Epidermal melanocyte (primary cell): ENCODE data around the gene RAI1.
A peak's percentile ranks its signal among the peaks of the same experiment; 100 is the strongest.

ENCODE experiments used
- DNase-seq: peaks from one replicate; pipeline ENCODE4 v3.0.0; 2011; ENCODE audit warnings: low spot score; ENCODE audit not compliant: insufficient read length

The RAI1 gene

DNA sequence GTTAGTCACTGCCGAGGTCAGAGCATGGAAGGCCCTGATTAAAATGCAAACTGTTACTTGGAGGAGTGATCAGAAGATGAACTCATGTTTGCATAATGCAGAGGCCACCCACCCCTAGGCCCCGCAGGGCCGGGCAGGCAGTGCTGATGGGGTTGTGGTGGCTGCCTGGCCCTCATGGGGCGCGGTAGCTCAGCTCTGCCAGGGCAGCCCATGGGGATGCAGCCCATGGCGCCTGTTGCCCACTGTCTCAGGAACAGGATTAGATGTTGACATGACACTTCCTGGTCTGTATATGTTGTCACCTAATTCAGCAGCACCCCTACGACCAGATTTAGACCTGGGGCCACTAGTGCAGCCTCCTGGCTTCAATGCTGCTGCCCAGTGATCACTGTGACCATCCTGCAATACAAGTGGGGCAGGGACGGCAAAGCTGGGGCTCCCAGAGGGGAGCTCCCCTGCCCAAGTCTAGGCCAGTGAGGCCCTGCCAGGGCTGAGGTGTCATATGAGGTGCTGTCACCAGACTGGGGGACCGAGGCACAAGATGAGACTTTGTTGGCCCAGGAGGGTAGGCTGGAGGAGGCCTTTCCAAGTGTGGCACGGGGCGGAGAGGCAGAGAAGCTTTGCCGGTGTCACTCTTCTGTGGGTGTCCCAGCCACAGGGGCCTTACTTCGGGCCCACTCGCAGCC lies 49.1 kb downstream of the RAI1 start:
- DNase-seq: no peak

DNA sequence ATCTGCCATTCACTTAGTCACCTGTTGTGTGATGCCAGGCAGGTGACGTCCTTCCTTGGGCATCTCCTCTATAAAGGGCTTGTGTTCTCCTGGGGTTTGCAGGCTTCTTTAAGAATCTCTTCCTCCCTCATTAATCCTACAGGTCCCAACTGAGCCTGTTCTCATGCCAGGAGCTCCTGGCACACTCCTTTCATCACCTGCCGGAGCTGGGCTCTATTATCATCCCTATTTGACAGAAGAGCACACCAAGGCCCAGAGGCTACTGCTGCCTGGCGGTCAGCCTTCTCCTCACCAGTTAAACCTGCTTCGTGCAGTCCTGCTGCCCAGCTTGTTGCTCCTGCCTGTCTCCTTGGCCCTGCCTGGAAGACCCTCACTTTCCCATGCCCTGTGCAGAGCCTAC lies 51.2 kb downstream of the RAI1 start:
- no peak for DNase-seq

DNA sequence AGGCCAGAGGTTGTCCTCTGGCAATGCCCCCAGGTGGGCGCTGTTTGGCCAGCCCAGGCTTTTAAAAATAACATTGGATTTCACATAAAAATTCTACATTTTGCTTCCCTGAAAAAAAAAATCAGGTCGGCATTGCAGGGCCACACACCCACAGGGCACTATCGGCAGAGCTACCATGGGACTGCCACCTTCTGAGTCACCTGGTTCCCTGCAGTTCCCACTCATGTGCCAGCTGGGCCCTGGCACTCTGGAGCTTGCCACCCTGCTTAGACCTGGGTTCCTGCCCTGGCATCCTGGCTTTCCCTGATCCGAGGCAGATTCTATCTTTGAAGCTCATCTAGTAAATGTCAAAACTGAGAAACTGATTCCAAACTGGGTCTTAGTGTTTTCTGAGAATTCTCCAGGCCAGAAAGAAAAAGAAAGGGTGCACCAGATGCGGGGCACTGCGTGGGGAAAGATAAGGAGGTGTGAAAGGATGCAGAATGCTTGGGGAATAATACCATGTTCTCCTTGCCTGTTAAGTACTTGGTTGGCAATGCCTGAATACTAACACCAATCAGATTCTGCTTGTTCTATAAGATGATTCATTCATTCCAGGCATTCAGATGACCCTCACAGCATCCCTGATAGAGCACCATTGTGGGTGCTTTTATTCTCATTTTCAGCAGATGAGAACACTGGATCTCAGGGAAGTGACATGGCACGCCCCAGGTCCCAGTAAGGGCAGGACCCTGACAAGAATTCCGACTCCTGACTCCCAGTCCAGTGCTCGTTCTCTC lies 51.8 kb downstream of the RAI1 start:
- no peak for DNase-seq

DNA sequence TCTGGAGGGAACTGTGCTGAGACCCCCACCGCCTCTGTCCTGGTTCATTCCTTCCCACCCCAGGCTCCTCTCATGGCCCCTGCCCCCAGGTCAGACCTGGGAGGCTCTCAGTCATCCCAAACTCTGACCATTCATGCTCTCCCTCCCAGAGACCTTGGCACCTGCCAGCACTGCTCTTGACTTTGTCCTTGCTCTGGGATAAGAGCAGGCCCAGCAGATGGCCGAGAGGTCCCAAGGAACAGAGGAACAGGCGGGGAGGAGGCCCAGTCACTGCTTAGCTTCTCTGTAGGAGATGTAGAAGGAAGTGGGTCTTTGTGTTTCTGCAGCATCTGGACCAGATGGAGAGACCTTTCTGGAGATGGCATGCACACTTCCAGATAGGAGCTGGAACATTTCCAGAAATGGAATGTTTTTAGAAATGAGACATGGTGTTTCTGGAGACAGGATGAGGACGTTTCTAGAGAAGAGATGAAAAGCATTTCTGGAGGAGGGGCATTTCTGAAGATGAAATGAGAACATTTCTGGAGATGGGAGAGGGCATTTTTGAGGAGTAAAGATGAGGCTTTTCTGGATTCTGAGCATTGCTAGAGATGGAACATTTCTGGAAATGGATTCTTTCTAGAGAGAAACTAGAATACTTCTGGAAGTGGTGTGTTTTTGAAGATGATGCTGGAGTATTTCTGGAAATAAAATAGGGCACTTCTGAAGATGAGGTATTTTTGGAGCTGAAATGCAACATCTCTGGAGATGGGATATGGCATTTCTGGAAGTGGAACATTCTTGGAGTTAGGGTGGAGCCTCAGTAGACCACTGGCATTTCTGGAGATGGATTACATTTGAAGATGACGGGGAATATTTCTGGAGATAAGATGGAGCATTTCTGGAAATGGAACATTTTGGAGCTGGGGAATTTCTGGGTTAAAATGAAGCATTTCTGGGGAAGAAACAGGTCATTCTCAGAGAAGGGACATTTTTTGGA lies 55.2 kb downstream of the RAI1 start:
- DNase-seq: no peak

DNA sequence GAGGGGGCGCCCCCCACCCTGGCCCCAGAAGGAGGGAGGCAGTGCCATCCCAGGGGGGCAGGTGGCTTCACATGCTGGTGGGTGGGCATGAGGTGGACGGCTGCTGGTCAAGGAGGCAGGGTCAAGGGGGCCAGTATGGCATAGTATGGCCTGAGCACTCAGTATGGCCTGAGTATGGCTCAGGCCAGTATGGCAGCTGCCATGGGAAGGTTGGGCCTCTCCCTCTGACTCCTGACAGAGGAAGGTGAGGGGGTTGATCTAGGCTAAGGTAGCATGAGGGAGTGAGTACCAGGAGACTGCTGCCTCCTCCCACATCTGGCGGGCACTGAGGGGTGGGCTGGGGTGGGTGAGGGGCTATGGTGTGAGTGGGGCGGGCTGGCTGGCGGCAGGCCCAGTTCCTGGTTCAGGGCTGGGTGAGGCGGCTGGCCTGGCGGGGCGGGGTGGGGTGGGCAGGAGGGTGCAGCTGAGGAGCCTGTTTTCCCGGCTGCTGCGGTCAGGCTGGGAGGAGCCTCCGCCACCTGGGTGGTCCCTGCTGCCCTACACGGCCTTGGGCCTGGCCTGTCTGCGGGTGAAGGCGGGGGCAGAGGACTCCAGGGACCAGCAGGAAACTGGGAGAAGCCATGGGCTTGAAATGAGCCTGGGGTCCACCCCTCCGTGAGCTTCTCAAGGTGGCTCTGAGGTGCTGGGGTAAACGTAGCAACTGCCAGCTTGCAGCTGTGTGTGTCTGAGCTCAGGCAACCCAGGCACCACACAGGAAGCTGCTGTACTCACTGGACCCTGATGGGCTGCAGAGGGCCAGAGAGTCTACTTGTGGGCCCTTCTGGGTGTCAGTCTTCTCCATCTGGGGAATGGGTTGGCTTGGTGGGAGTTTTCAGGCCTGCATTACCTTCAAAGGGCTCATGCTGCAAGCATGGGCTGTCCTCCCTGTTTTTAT lies 57.0 kb downstream of the RAI1 start:
- DNase-seq: no peak

DNA sequence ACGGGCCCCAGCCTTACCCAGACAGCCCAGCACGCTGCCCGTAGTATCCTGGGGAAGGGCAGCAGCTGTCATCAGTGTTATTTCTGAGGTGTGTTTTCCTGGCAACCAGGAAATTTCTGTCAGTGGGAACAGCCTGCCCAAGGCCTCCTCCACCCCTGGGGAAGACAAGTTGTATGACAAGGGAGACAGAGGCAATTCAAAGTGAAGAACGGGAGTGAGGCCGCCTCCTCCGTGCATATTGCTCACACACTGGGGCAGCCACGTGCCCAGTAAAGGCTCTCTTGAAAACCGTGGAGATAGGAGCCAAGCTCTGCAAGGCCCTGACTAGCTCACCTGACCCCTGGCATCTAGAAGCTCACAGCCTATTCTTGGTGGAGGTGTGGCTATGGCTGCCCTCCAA lies 57.6 kb downstream of the RAI1 start:
- no peak for DNase-seq

DNA sequence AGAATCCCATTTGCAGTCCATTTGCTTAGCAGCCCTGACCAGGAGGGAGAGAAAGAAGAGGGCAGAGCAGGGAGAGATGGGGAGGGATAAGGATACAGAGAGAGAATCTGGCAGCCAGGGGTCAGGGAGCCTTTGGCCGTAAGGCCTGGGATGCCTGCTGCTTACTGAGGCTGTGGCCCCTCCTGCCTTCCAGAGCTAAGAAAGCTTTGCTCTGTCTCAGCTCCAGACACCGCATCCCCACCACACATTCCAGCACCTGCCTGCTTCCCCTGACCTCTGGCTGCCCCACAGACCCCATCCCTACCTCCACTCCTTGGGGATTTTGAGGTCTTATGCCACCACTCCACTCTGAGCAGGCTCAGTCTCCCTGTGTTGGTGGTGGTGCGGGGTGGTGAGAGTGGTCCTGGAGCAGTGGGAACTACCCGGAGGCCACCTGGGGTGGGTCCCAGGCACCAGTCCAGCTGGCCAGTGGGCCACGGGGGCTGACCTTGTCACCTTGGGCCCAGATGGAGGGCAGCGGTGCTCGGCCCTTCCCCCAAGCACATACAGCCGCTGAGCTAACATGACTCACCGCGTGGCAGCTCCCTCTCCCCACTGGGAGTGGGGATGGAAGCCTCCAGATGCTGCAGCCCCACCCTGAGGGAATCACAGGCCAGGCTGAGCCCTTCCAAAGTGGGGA lies 58.3 kb downstream of the RAI1 start:
- DNase-seq: no peak

DNA sequence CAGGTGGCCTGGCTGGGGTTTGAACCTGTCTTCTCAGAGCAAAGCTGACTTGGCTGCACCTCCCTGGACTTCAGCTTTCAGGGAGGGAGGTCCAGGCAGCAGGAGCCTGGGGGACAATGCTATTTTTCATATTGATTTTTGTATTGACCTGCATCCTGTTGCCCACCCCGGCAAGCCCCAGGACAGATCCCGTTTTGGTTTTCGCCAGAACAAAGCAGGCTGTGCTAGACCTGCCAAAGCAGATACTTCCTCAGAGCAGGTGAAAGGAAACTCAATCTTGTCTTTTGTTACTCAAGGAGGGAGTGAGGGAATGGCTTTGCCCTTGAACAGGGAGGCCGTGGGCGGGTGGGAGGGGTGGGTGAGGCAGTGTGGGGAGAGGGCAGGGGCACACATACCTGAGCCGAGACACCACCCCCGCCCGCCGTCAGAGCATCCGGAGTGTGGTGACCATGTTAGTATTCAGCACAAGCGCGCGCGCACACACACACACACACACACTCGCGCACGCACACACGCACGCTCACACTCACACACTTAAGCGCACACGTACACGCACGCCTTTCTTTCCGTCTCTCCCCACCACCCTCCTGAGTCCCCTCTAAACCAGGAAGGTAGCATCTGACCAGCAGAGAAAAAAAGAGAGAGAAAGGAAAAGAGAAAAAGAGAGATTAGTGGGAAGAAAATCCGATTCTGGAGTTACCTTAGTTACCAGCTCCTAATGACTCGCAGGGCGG lies 59.5 kb downstream of the RAI1 start:
- DNase-seq: no peak

DNA sequence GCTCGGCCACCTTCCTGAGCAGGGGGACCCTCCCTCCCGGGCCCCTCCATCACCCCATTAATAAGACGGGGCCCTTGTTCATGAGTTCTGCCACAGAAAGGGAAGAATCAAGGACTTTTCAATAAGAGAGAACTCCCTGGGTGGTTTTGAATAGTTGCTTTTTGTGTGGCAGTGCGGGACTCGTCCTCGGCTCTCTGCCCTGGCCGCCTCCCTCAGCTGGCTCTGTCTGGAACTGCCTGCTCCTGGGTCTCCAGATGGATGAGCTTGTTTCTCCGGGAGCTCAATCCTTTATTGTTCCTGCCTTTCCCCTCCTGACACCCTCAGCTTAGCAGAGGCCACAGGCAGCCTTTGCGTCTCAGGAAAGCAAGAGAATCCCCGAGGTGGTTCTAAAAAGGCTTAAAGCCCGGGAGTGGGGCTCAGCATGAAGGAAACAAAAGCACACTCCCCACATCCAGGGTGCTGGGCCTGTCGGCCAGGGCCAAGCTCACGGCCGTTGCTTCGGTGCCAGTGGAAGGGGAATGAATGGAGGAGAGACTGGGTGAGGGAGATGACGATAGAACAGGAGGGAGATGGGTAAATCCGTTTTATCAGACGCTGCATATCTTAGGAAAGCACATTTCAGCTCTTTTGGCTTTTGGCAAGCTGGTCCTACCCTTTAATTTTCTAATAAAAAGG lies 60.2 kb downstream of the RAI1 start:
- DNase-seq: peak; percentile 63

DNA sequence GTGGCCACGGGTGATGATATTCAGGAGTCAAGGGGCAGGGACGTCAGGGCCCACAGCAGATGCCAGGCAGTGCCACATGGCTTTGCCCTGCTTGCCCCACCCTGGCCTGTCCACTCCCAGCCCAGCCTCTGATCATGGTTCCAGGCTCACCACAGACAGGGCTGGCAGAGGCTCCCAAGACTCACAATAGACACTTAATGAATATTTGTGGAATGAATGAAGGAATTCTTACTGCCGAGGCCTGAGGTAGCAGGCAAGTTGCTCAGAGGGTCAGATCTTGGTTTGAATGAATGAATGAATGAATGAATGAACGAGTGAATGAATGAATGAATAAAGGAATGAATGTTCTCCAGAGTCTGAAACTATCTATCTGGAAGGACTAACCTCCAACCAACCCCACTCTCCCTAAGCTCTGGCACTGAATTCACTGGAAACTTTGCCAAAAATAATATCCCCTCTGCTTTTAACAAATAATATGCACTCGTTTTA lies 60.9 kb downstream of the RAI1 start:
- DNase-seq: no peak

DNA sequence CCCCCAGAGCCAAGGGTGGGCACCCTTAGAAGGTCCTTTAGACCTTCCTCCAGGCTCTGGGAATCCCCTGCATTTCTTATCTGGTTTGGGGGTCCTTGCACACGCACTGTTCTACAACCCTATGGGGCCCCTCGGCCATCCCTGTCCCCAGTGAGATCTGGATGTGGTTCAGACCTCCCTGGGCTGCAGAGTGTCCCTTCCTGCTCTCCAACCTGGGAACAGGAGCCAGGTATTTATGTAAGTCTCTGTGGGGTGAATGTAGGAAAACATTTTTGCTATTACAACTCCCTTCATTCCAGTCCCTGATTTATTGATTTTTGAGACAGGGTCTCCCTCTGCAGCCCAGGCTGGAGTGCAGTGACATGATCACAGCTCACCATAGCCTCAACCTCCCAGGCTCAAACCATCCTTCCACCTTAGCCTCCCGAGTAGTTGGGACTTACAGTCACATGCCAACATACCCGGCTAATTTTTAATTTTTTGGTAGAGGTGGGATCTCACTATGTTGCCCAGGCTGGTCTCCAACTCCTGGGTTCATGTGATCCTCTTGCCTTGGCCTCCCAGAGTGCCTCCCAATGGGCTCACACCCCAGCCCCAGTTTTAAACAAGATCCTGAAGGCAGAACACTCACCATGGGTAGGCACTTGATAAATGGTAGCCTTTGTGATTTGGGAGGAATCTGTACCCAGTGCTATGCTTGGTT lies 61.6 kb downstream of the RAI1 start:
- no peak for DNase-seq

DNA sequence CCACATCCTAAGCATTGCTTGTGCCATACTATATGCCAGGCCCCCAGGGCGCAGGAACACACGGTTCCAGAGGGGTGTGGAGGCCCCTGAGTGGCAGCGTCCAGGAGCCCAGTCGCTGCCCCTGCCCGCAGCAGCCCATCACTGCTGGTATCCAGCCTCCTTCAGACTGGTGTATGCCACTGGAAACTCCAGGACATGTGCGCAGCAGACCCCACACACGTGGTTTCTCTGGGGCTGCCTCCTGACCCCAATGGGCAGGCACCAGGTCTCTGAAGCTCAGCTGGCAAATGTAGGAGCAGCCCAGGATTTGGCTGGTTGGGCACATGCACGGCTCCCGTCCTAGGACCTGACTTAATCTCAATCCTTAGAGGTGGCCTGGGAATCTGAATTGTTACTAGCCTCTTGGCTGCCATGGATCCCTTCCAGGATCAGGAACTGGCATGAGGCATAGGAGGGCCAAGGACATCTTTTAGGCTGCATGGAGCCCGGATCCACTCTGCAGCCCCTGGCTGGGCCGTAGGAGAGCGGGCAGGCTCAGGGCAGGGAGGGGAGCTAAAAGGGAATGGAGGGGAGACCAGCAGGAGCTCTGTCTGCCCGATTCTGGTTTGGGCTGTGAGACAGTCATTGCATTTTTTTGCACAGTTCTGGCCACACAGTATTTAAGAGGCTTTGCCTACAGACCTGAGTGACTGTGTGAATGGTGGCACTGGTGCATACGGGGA lies 62.3 kb downstream of the RAI1 start:
- DNase-seq: no peak

DNA sequence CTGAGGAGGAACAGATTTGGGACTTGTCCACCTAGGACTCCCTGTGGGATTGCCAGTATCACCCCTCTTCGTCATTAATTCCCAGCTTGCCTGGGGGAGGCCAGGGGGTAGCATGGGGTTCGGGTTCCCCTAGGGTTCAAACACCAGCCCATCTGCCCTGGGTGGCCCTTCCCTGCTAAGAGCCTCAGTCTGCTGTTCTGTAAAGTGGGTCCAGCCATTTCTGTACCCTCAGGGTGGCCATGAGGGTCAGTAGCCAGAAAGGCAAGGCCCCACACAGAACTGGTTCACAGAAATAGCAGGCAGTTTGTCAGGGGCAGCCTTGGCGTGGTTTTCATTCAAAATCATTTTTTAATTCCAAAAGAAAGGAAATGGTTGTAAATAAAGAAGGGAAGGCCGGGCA lies 62.9 kb downstream of the RAI1 start:
- DNase-seq: no peak

DNA sequence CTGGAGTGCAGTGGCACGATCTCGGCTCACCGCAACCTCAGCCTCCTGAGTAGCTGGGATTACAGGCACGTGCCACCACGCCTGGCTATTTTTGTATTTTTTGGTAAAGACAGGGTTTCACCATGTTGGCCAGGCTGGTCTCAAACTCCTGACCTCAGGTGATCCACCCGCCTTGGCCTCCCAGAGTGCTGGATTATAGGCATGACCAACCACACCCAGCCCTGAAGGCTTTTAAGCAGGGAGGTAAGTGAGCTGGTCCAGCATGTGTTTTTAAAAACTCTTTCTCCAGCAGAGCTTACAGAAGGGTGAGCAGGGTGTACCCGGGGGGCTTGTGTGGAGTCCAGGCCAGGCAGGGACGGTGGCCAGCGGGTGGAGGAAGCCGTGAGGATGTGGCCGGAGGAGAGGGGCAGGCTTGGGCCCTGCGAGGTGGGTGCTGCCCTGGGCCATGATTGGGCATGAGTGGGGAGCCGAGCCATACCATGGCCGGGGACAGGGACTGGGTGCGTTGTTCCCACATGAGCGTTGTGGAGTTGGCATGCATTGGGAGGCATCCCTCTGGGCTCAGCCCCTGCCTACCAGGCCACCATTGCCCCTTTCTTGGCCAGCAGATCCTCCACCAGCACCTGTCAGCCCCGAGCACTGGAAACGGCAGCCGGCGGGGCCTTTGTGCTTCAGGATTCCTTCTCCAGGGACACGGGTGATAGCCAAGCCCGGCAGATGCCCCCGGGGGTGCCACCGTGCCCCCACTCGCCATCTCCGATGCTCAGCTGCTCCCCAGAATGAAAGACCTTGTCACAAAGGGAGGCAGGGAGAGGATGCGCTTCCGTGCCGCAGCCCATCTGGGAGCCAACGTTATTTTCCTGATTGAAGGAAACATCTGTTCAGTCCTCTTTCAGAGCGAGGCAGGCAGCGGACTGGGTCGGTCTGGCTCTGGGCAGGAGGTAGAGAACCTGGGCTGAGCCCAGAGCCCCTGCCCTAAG lies 64.5 kb downstream of the RAI1 start:
- no peak for DNase-seq

DNA sequence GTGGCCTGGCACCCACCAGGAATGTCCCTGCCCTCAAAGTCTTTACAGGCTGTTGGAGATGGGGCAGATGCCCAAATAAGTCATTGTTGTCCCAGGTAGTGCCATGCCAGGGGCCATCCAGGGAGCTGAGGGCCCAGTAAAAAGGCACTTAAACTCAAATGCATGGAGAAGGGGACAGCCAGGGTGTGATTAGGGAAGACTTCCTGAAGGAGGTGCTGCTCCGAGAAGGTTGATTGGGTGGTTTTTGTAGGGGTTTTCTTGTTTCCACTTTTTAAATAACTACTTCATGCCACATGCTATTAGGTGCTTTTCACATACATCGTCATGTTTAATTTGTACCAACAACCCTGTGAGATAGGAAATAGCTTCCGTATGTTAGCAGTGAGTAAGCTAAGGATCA lies 66.9 kb downstream of the RAI1 start:
- no peak for DNase-seq

DNA sequence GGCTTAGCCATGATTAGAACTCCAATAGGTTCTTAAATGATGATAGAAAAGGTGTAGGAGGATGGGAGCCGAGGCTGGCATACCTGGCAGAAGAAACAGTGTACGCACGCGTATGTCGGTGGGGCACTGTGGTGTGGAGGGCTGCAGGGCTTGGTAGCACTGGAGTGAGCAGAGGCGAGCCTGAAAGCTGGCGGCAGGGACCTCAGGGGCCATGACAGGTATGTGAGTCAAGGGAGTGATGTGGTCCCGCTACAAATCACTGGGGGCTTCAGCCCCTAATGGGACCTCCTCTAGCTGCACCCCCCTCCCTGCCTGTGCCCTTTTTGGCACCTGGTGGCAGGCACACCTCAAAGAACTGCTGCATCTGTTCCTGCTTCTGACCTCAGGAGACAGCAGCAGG lies 67.3 kb downstream of the RAI1 start:
- no peak for DNase-seq
